Measurements from ENCODE around the gene HCFC1R1.
"Not testable (repeated sequence)": the region's sequence is repeated elsewhere in the genome, so short reads cannot be mapped to it uniquely, and the experiment has no call there.

GRCh38 chr16:3069146-3069545, 45.4 kb upstream of the HCFC1R1 start:
- TF ChIP-seq CTCF (IDR thresholded peaks at IDR 0.05; ENCODE audit: poor library complexity, severe bottlenecking); RAD21 (conservative IDR thresholded peaks at IDR 0.05); MXI1 (conservative IDR thresholded peaks at IDR 0.05; ENCODE audit: poor library complexity, severe bottlenecking); POLR2AphosphoS5 (IDR thresholded peaks at IDR 0.05); EP300 (conservative IDR thresholded peaks at IDR 0.05; ENCODE audit: poor library complexity, severe bottlenecking); TAF1 (IDR thresholded peaks at IDR 0.05; ENCODE audit: low read depth); REST (IDR thresholded peaks at IDR 0.05; ENCODE audit: borderline replicate concordance): not testable (repeated sequence)
